GM06990 (cell line): Measurements from ENCODE around the gene DMRT1.

Experiments used
- DNase-seq: peaks from one replicate; pipeline ENCODE4 v3.0.0-alpha.2; 2011; ENCODE audit not compliant: insufficient read length; ENCODE audit errors: extremely low read depth
- H3K27me3 ChIP-seq: replicated peaks from 2 replicates; pipeline ENCODE4 v1.6.0; 2011; ENCODE audit warnings: low read length; ENCODE audit not compliant: control insufficient read depth, insufficient read depth
- H3K36me3 ChIP-seq: 2 replicates; pipeline ENCODE4 v1.5.1; 2011; ENCODE audit warnings: low read length; ENCODE audit not compliant: control insufficient read depth, insufficient read depth
- H3K4me3 ChIP-seq: replicated peaks from 2 replicates; pipeline ENCODE4 v1.5.1; 2011; ENCODE audit warnings: low read depth, mild to moderate bottlenecking, control low read depth, low read length
- CTCF ChIP-seq: IDR thresholded peaks from 2 replicates; pipeline ENCODE4 v1.5.1; 2011; ENCODE audit warnings: low read length, control low read depth, mild to moderate bottlenecking, inconsistent platforms; ENCODE audit not compliant: insufficient read depth, poor library complexity, severe bottlenecking

The DMRT1 gene

DNA sequence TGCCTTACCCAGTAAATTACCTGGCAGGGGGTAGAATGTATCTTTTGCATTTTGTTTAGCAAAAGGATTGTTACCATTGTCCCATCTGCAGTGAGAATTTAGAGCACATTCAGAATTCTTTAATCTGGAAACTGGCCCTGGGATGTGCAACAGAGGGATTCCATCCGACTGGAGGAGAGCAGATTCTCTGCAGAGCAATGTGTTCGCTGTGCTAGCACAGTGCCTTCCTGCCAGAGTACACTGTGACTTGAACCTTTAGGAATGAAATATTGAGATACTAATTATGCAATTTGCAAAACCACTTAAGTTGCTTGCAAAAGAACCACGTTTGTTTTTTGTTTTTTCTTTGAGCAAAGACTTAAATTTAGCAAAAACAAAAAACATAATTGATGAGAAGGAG, 22.5 kb upstream of the DMRT1 start:
- Histone ChIP-seq H3K27me3 (no peaks in the 10 kb centered on the region), H3K36me3 (no peaks in the 10 kb centered on the region), H3K4me3 (no peak overlapping the region)
- no peak for TF ChIP-seq CTCF
- DNase-seq: no peak

DNA sequence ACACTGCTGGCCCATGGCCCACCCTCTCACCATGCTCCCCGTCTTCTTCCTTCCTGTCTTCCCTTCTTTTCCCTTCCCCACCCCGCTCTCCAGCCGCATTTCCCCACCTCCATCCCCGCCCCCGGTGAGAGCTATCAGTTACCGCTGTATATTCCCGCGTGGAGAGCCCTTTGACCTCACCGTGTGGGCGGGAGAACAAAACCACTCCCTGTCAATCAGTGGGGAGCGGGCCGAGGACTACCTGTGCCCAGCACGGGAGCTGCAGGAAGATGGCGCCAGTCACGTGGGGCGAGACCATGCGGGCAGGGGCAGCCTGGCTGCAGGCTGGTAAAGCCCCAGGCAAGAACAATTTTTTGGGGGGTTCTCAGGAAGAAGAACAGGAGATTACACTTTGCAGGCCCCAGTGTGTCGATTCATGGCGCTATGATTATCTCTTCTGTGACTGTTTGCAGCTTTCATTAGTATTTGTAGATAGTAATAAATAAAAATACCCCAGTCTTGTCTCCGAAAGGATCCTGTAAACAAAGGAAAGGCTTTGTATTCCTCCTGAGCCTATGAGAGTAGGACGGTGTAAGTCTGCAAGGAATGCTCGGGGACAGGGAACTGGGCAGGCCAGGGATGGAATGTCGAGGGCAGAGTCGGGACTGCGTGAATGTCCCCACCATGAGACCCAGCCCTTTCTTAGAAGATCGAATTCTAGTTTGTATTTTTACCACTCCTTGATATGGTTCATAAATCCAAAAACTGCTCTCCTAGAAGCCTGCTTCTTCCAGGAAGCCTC, 14.8 kb upstream of the DMRT1 start:
- no peak for DNase-seq
- no peak for TF ChIP-seq CTCF
- Histone ChIP-seq H3K36me3 (no peaks in the 10 kb centered on the region), H3K4me3 (no peak overlapping the region), H3K27me3 (no peaks in the 10 kb centered on the region)

DNA sequence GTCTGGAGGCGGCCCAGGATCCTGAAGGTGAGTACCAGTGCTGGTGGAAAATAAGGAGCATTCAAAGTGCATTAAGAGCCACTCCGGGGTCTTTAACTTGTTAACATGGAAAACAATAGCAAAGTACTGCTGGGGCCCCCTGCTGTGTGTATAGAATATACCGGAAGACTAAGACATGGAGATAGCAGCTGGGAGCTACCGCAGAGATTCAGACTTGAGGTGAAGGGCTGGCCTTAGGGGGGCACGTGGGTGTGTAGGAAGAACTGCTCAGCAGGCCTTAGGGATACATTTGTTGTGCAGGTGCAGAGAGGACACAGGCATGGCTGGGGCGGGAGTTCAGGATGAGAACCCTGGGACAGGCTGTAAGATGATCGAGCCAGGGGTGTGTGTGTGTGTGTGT, 1.2 kb upstream of the DMRT1 start:
- Histone ChIP-seq H3K36me3 (no peaks in the 10 kb centered on the region), H3K27me3 (no peaks in the 10 kb centered on the region; the same call in 1 of the 2 replicates), H3K4me3 (no peak overlapping the region)
- DNase-seq: no peak
- no peak for TF ChIP-seq CTCF

- no peak for TF ChIP-seq CTCF
- no peak for DNase-seq
- no peaks in the 10 kb centered on the region for H3K36me3 ChIP-seq
- no peaks in the 10 kb centered on the region; the same call in 1 of the 2 replicates for H3K27me3 ChIP-seq
- no peak overlapping the region for H3K4me3 ChIP-seq
Measured at GRCh38 chr9:842635-843426, 1.3 kb downstream of the DMRT1 start.

GRCh38 chr9:843427-843785, 1.9 kb downstream of the DMRT1 start:
- TF ChIP-seq CTCF: no peak
- Histone ChIP-seq H3K4me3 (no peak overlapping the region), H3K27me3 (no peaks in the 10 kb centered on the region; the same call in 1 of the 2 replicates), H3K36me3 (no peaks in the 10 kb centered on the region)
- DNase-seq: no peak
